Pancreas (tissue), 10 donors: ENCODE results near the gene CFAP74. TPM values are rescaled to one million over a fixed set of nuclear protein-coding genes. Genes with fewer than 3 reads are reported as not detected.

Experiments
- ATAC-seq, 4 donors: fragments of 200-7000 bp; cut with Tn5 transposase; one replicate each; pipeline versions ENCODE4 v1.8.0 to v1.9.1; 2020; ENCODE audit warnings: mild to moderate bottlenecking in 4 of 4, moderate library complexity in 4 of 4
- DNase-seq, 6 donors: peaks; one replicate each; pipeline ENCODE4 v3.0.0-alpha.2; 2020
- FAIRE-seq: peaks from 2 replicates; lab custom pipeline; 2012; peaks lifted over from hg19 to GRCh38; lab: Jason Lieb, UNC
- H3K27ac ChIP-seq, 4 donors: fragments of 200-600 bp; sonication (generic); 1 replicate in 3 of 4; 2 replicates in 1 of 4; pipeline versions ENCODE4 v1.5.0 to v1.8.0; 2020
- H3K27me3 ChIP-seq, 4 donors: fragments of 200-600 bp; one replicate each; pipeline ENCODE4 v1.8.0; 2021
- H3K36me3 ChIP-seq, 3 donors: fragments of 200-600 bp; sonication (generic) in 1 of 3; one replicate each; pipeline versions ENCODE4 v1.5.0 to v1.8.0; 2020 to 2021
- H3K4me1 ChIP-seq, 3 donors: fragments of 200-600 bp; one replicate each; pipeline ENCODE4 v1.8.0; 2021
- H3K4me3 ChIP-seq, 4 donors: fragments of 200-600 bp; sonication (generic) in 2 of 4; one replicate each; pipeline versions ENCODE4 v1.5.0 to v1.8.0; 2020 to 2021
- H3K9me3 ChIP-seq, 4 donors: fragments of 200-600 bp; one replicate each; pipeline ENCODE4 v1.8.0; 2021
- WGBS, 2 donors: extraction: QIAGEN DNeasy Blood & Tissue Kit; methylation state at CpG; one replicate each; pipeline ENCODE4 v1.1.7; 2013; 5-methylcytosine and 5-hydroxymethylcytosine counted together
- intact Hi-C, 3 donors: fragments of 100-400 bp; cut with DNase I; formaldehyde crosslinking; loops; one replicate each; pipeline versions ENCODE4 v1.11.1 to v1.14.2; 2022
- polyA plus RNA-seq, 2 donors: library from polyadenylated mRNA; stranded (reverse); fragments of 200-250 nt; gene quantifications; one replicate each; pipeline ENCODE4 v1.2.3, GENCODE V29; 2013
- total RNA-seq, 6 donors: library from RNA; stranded (reverse); fragmentation: NEBNext Ultra II Directional in 4 of 6; extraction: Animal tissue kit (Norgen Biotek cat#: 25700) in 4 of 6; gene quantifications; one replicate each; pipeline versions ENCODE4 v1.2.1 to v1.2.4, GENCODE V29; 2021 to 2023
- TF ChIP-seq, protein P1 (sequence below), 4 donors: fragments of 200-600 bp; sonication (generic) in 3 of 4; IDR thresholded peaks; one replicate each; pipeline versions ENCODE4 v1.5.0 to v1.8.0; 2021; ENCODE audit warnings: antibody characterized with exemption in 4 of 4
- donor health status: healthy with polysubstance abuse.
- donor health status: DM: no; HTN: no; CAD: no; lungs with moderate emphysema.
- donor health status: DM: no; HTN: no; CAD: no.
- donor health status: control.
- donor health status: control.
- donor health status: Bipolar disorder and iron deficiency.
- donor health status: DM: yes; HTN: yes; CAD: no.
- donor health status: DM: no; HTN: no; CAD: no.
- donor health status: DM: no; HTN: no; CAD: no.
- donor health status: DM: yes; HTN: yes; CAD: no.

CFAP74 gene
- total and polyA plus RNA-seq, 8 donors: 0.08 to 0.16 TPM; not detected in 6

GRCh38 chr1:2024887-2025286, 21.3 kb upstream of the CFAP74 start:
- Histone ChIP-seq H3K36me3 (no peaks in the 10 kb centered on the region), H3K4me1 (peaks cover 0 to 2% (median 0%) of the 10 kb centered on the region in 3 donors), H3K4me3 (no peak overlapping the region), H3K27ac (no peak overlapping the region), H3K27me3 (peaks cover 0 to 15% (median 6%) of the 10 kb centered on the region in 4 donors), H3K9me3 (no peaks in the 10 kb centered on the region)
- WGBS, 2 donors: 80 to 84% methylated on average over 18 of the region's 18 CpGs
- TF ChIP-seq, protein P1, sequence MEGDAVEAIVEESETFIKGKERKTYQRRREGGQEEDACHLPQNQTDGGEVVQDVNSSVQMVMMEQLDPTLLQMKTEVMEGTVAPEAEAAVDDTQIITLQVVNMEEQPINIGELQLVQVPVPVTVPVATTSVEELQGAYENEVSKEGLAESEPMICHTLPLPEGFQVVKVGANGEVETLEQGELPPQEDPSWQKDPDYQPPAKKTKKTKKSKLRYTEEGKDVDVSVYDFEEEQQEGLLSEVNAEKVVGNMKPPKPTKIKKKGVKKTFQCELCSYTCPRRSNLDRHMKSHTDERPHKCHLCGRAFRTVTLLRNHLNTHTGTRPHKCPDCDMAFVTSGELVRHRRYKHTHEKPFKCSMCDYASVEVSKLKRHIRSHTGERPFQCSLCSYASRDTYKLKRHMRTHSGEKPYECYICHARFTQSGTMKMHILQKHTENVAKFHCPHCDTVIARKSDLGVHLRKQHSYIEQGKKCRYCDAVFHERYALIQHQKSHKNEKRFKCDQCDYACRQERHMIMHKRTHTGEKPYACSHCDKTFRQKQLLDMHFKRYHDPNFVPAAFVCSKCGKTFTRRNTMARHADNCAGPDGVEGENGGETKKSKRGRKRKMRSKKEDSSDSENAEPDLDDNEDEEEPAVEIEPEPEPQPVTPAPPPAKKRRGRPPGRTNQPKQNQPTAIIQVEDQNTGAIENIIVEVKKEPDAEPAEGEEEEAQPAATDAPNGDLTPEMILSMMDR (IDR thresholded peaks at IDR 0.05): no peak
- peak in 1 of 6 donors; percentile 68 for DNase-seq
- intact Hi-C loops: no loop called here
- FAIRE-seq: no peak
- no peak for ATAC-seq

DNA sequence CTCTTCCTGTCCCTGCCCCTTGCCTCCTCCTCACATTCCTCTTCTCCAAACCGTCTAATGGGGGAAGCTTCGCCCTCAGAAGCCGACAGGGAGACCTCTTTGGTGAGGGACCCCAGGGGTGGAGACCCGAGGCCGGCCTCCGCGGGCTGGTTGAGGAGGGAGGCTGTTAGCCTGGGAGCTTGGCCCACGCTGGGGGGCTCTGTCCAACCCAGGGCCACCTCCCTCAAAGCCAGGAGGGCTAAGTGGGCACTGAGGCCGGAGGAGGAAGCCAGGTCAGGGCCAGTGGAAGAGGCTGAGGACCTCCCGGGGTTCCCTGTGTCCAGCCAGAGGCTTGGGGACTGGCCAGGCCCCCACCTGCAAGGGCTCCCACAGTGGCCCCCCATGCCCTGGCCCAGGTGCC, 20.9 kb upstream of the CFAP74 start:
- WGBS, 2 donors: 73 to 85% methylated on average over 9 to 10 of the region's 10 CpGs
- FAIRE-seq: no peak
- H3K9me3 ChIP-seq: no peaks in the 10 kb centered on the region
- peaks cover 0 to 20% (median 6%) of the 10 kb centered on the region in 4 donors for H3K27me3 ChIP-seq
- H3K4me1 ChIP-seq: peaks cover 0 to 5% (median 0%) of the 10 kb centered on the region in 3 donors
- DNase-seq: no peak
- intact Hi-C loops: no loop called here
- ATAC-seq: no peak
- H3K36me3 ChIP-seq: no peaks in the 10 kb centered on the region
- TF ChIP-seq, protein P1 (IDR thresholded peaks at IDR 0.05): no peak
- H3K27ac ChIP-seq: no peak overlapping the region
- H3K4me3 ChIP-seq: no peak overlapping the region

GRCh38 chr1:2023187-2023586, 19.6 kb upstream of the CFAP74 start:
- Histone ChIP-seq H3K4me1 (peaks cover 0 to 5% (median 0%) of the 10 kb centered on the region in 3 donors), H3K9me3 (no peaks in the 10 kb centered on the region), H3K36me3 (no peaks in the 10 kb centered on the region), H3K4me3 (no peak overlapping the region), H3K27ac (no peak overlapping the region), H3K27me3 (peaks cover 0 to 20% (median 6%) of the 10 kb centered on the region in 4 donors)
- no peak for DNase-seq
- WGBS, 2 donors: 69 to 78% methylated on average over 8 to 9 of the region's 9 CpGs
- FAIRE-seq: no peak
- intact Hi-C loops: no loop called here
- TF ChIP-seq, protein P1 (IDR thresholded peaks at IDR 0.05): no peak
- no peak for ATAC-seq

DNA sequence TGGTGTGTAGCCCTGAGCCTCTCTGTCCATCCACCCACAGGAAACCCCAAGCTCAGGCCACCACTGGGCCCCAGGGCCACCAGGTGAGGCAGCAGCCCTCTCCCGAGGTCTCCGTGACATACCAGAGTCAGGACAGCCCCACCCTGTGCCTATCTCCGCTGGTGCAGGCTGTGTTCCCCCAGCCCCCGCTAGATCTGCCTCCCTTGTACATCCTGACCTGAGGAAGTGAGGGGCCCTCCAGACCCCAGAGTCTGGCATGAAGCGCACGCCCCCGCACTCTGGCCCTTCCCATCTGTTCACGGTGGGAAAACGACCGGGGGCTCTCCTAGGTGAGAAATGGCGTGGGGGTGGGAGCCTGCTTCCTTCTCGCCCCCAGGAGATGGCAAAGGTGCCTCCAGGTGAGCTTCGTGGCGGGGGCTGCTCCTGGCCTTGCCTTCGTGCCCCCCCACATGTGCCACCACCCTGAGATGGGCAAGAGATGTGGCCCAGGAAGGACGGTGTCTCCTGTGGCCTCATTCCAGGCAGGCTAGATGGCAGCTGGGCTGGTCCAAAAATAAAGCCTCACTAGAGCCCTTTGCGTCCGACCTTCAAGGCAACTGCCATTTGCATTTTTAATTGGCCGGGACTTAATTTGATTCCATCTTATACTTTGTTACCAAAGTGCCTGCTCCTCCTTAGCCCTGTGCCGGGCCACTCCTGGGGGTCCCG, 18.6 kb upstream of the CFAP74 start:
- no peak for FAIRE-seq
- 56 to 69% methylated on average over 21 of the region's 21 CpGs for WGBS, 2 donors
- no peak for ATAC-seq
- TF ChIP-seq, protein P1 (IDR thresholded peaks at IDR 0.05): no peak
- Histone ChIP-seq H3K4me3 (no peak overlapping the region), H3K27ac (no peak overlapping the region), H3K27me3 (peaks cover 0 to 20% (median 6%) of the 10 kb centered on the region in 4 donors), H3K36me3 (no peaks in the 10 kb centered on the region), H3K9me3 (no peaks in the 10 kb centered on the region), H3K4me1 (peaks cover 0 to 5% (median 0%) of the 10 kb centered on the region in 3 donors)
- DNase-seq: no peak
- intact Hi-C loops: no loop called here

- Histone ChIP-seq H3K9me3 (no peaks in the 10 kb centered on the region), H3K4me3 (no peak overlapping the region), H3K27me3 (peaks cover 0 to 20% (median 6%) of the 10 kb centered on the region in 4 donors), H3K27ac (no peak overlapping the region), H3K36me3 (no peaks in the 10 kb centered on the region), H3K4me1 (peaks cover 0 to 5% (median 0%) of the 10 kb centered on the region in 3 donors)
- no peak for DNase-seq
- intact Hi-C loops: no loop called here
- 74 to 76% methylated on average over 21 to 25 of the region's 25 CpGs for WGBS, 2 donors
- TF ChIP-seq, protein P1 (IDR thresholded peaks at IDR 0.05): no peak
- no peak for FAIRE-seq
- ATAC-seq: no peak
Measured at GRCh38 chr1:2021550-2021949, 18.0 kb upstream of the CFAP74 start.
